ENCODE results near the gene MBD3L5.
A peak's percentile ranks its signal among the peaks of the same experiment; 100 is the strongest.
"Not testable (repeated sequence)": the region's sequence is repeated elsewhere in the genome, so short reads cannot be mapped to it uniquely, and the experiment has no call there.

MBD3L5 gene

GRCh38 chr19:7051421-7051820 lies 21.0 kb downstream of the MBD3L5 start:
- DNase-seq (ENCODE audit: low read depth, low spot score), result not testable (repeated sequence)

- not testable (repeated sequence) for DNase-seq (ENCODE audit: low read depth, low spot score)
Measured at GRCh38 chr19:7052896-7053295, 22.5 kb downstream of the MBD3L5 start.

- DNase-seq (ENCODE audit: low read depth, low spot score), result not testable (repeated sequence)
Measured at GRCh38 chr19:7054635-7055368, 24.4 kb downstream of the MBD3L5 start.

- not testable (repeated sequence) for DNase-seq (ENCODE audit: low read depth, low spot score)
Measured at GRCh38 chr19:7055679-7056078, 25.3 kb downstream of the MBD3L5 start.

- DNase-seq (ENCODE audit: low read depth, low spot score), result not testable (repeated sequence)
Measured at GRCh38 chr19:7056371-7056770, 26.0 kb downstream of the MBD3L5 start.

- not testable (repeated sequence) for DNase-seq (ENCODE audit: low read depth, low spot score)
Measured at GRCh38 chr19:7058576-7058975, 28.2 kb downstream of the MBD3L5 start, which contains the start of gene MBD3L3. Gene MBD3L3 (minus strand): TSS chr19:7058676. CDS start chr19:7058605, 71 bp downstream.

- not testable (repeated sequence) for DNase-seq (ENCODE audit: low read depth, low spot score)
Measured at GRCh38 chr19:7059977-7060376, 29.6 kb downstream of the MBD3L5 start.

GRCh38 chr19:7063339-7063738 lies 33.0 kb downstream of the MBD3L5 start:
- DNase-seq (ENCODE audit: low read depth, low spot score), result no peak

- no peak for DNase-seq (ENCODE audit: low read depth, low spot score)
Measured at GRCh38 chr19:7063764-7064418, 33.5 kb downstream of the MBD3L5 start.

GRCh38 chr19:7067122-7067521 lies 36.7 kb downstream of the MBD3L5 start:
- DNase-seq (ENCODE audit: low read depth, low spot score), result peak; percentile 25

- DNase-seq (ENCODE audit: low read depth, low spot score), result no peak
Measured at GRCh38 chr19:7067716-7068115, 37.3 kb downstream of the MBD3L5 start.

GRCh38 chr19:7068599-7068998 lies 38.2 kb downstream of the MBD3L5 start:
- DNase-seq (ENCODE audit: low read depth, low spot score), result no peak

- DNase-seq (ENCODE audit: low read depth, low spot score), result peak; percentile 70
Measured at GRCh38 chr19:7069042-7069903, 38.9 kb downstream of the MBD3L5 start, which contains the start of gene ZNF557. Gene ZNF557 (plus strand): TSS chr19:7069703. CDS start chr19:7075075, 5,372 bp downstream.

GRCh38 chr19:7069904-7070226 lies 39.5 kb downstream of the MBD3L5 start:
- DNase-seq (ENCODE audit: low read depth, low spot score), result no peak

- no peak for DNase-seq (ENCODE audit: low read depth, low spot score)
Measured at GRCh38 chr19:7072541-7072940, 42.2 kb downstream of the MBD3L5 start.

- DNase-seq (ENCODE audit: low read depth, low spot score), result no peak
Measured at GRCh38 chr19:7074705-7075282, 44.4 kb downstream of the MBD3L5 start.

- DNase-seq (ENCODE audit: low read depth, low spot score), result no peak
Measured at GRCh38 chr19:7076151-7076550, 45.8 kb downstream of the MBD3L5 start.

GRCh38 chr19:7078008-7078407 lies 47.6 kb downstream of the MBD3L5 start:
- no peak for DNase-seq (ENCODE audit: low read depth, low spot score)

Measured in iPS DF 19.7 (cell line).